MM.1S (cell line): ENCODE data around the gene SLC16A13.

Experiments
- EZH2 ChIP-seq: fragments of 300-600 bp; sonication (generic); optimal IDR thresholded peaks from 2 replicates; pipeline ENCODE3; 2017; ENCODE audit warnings: low read depth, mild to moderate bottlenecking, antibody characterized with exemption, low read length, mixed read lengths
- TF ChIP-seq, protein P1 (sequence below): fragments of 300-600 bp; sonication (generic); IDR thresholded peaks from 2 replicates; pipeline ENCODE4 v1.5.1; 2016; ENCODE audit warnings: antibody characterized with exemption, low read length, mixed read lengths

DNA sequence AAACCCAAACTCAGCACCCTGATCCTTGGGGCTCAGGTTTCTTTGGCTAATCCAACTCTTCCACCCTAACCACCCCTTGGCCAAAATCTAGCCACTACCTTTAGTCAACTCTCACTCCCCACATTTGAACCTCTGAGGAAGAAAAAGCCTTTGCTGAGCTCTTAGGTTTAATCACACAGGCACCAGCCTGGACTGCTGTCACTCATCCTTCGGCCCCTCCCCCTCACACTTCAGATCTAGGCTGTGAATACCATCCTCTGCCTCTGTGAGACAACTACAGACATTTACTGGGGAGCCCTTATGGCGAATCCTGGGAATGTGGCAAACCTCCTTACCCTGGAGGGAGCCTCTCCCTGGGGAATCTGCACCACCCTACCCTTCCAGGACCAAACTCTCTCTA is 28.7 kb upstream of the SLC16A13 start:
- TF ChIP-seq, protein P1, sequence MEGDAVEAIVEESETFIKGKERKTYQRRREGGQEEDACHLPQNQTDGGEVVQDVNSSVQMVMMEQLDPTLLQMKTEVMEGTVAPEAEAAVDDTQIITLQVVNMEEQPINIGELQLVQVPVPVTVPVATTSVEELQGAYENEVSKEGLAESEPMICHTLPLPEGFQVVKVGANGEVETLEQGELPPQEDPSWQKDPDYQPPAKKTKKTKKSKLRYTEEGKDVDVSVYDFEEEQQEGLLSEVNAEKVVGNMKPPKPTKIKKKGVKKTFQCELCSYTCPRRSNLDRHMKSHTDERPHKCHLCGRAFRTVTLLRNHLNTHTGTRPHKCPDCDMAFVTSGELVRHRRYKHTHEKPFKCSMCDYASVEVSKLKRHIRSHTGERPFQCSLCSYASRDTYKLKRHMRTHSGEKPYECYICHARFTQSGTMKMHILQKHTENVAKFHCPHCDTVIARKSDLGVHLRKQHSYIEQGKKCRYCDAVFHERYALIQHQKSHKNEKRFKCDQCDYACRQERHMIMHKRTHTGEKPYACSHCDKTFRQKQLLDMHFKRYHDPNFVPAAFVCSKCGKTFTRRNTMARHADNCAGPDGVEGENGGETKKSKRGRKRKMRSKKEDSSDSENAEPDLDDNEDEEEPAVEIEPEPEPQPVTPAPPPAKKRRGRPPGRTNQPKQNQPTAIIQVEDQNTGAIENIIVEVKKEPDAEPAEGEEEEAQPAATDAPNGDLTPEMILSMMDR, result no peak
- no peak for TF ChIP-seq EZH2
